MM.1S (cell line): ENCODE results near the gene ZNF25.

Source experiments
- DNase-seq: peaks from one replicate; pipeline ENCODE4 v3.0.0-alpha.2; 2015
- H2AFZ ChIP-seq: fragments of 300-600 bp; sonication (generic); 2 replicates; pipeline ENCODE4 v1.6.0; 2016; ENCODE audit warnings: antibody characterized with exemption, low read length
- H3F3A ChIP-seq: fragments of 300-600 bp; sonication (generic); 2 replicates; pipeline ENCODE4 v1.6.1; 2016; ENCODE audit warnings: mild to moderate bottlenecking, antibody characterized with exemption, low read length, moderate library complexity, mixed read lengths; ENCODE audit not compliant: insufficient read depth
- H3K27ac ChIP-seq: fragments of 300-600 bp; sonication (generic); 2 replicates; pipeline ENCODE4 v1.5.1; 2016; ENCODE audit warnings: mild to moderate bottlenecking, low read length
- H3K27me3 ChIP-seq: fragments of 300-600 bp; sonication (generic); replicated peaks from 2 replicates; pipeline ENCODE4 v1.6.0; 2016; ENCODE audit warnings: low read length; ENCODE audit not compliant: insufficient read depth
- H3K36me3 ChIP-seq: fragments of 300-600 bp; sonication (generic); replicated peaks from 2 replicates; pipeline ENCODE4 v1.6.1; 2016; ENCODE audit warnings: mild to moderate bottlenecking, low read length, mixed read lengths; ENCODE audit not compliant: insufficient read depth
- H3K4me1 ChIP-seq: fragments of 300-600 bp; sonication (generic); 2 replicates; pipeline ENCODE4 v1.6.1; 2016; ENCODE audit warnings: low read length, mixed read lengths
- H3K4me2 ChIP-seq: fragments of 300-600 bp; sonication (generic); 2 replicates; pipeline ENCODE4 v1.6.0; 2016; ENCODE audit warnings: low read depth, low read length
- H3K4me3 ChIP-seq: fragments of 300-600 bp; sonication (generic); 2 replicates; pipeline ENCODE4 v1.5.1; 2016; ENCODE audit warnings: low read length, mixed read lengths
- H3K79me2 ChIP-seq: fragments of 300-600 bp; sonication (generic); 2 replicates; pipeline ENCODE4 v1.6.1; 2016; ENCODE audit warnings: mixed run types, low read length, mixed read lengths
- H3K9ac ChIP-seq: fragments of 300-600 bp; sonication (generic); 2 replicates; pipeline ENCODE4 v1.6.1; 2016; ENCODE audit warnings: low read length, mixed read lengths
- H3K9me2 ChIP-seq: fragments of 300-600 bp; sonication (generic); replicated peaks from 2 replicates; pipeline ENCODE4 v1.6.1; 2016; ENCODE audit warnings: mild to moderate bottlenecking, low read length, mixed read lengths; ENCODE audit not compliant: insufficient read depth
- H3K9me3 ChIP-seq: fragments of 300-600 bp; sonication (generic); replicated peaks from 2 replicates; pipeline ENCODE4 v1.6.1; 2016; ENCODE audit warnings: mild to moderate bottlenecking, low read length, mixed read lengths; ENCODE audit not compliant: insufficient read depth
- H4K20me1 ChIP-seq: fragments of 300-600 bp; sonication (generic); 2 replicates; pipeline ENCODE4 v1.6.1; 2016; ENCODE audit warnings: mild to moderate bottlenecking, low read length, moderate library complexity, mixed read lengths; ENCODE audit not compliant: insufficient read depth
- EZH2 ChIP-seq: fragments of 300-600 bp; sonication (generic); optimal IDR thresholded peaks from 2 replicates; pipeline ENCODE3; 2017; ENCODE audit warnings: low read depth, mild to moderate bottlenecking, antibody characterized with exemption, low read length, mixed read lengths
- EZH2phosphoT487 ChIP-seq: fragments of 300-600 bp; sonication (generic); IDR thresholded peaks from 2 replicates; pipeline ENCODE4 v1.6.1; 2018; ENCODE audit warnings: antibody characterized with exemption, low read length
- TF ChIP-seq, protein P1 (sequence below): fragments of 300-600 bp; sonication (generic); IDR thresholded peaks from 2 replicates; pipeline ENCODE4 v1.5.1; 2016; ENCODE audit warnings: antibody characterized with exemption, low read length, mixed read lengths

Gene ZNF25

DNA sequence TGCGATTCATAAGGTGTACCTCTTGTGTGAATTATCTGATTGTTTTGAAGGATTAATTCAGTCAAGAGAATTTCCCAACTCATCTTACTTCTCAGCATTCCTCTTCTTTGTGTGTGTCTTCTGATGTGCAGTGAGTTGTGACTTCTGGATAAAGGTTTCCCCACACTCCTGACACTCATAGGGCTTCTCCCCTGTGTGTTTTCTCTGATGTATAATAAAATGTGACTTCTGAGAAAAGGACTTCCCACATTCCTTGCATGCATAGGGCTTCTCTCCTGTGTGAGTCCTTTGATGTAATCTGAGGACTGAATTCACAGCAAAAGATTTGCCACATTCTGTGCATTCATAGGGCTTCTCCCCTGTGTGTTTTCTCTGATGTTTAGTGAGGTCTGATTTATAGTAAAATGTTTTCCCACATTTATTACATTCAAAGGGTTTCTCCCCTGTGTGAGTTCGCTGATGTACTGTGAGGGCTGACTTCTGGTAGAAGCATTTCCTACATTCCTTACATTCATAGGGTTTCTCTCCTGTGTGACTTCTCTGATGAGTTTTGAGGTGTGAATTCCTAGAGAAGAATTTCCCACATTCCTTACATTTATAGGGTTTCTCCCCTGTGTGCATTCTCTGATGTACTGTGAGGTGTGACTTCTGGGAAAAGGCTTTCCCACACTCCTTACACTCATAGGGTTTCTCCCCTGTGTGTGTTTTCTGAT is 24.2 kb downstream of the ZNF25 start:
- Histone ChIP-seq H3K9me3 (no peaks in the 10 kb centered on the region), H3K36me3 (no peaks in the 10 kb centered on the region), H3K4me1 (no peaks in the 10 kb centered on the region), H2AFZ (no peak overlapping the region), H3K27ac (no peak overlapping the region), H3K27me3 (no peaks in the 10 kb centered on the region), H3K79me2 (no peaks in the 10 kb centered on the region), H3K4me2 (no peak overlapping the region), H3F3A (no peaks in the 10 kb centered on the region), H4K20me1 (no peaks in the 10 kb centered on the region), H3K9ac (no peak overlapping the region), H3K9me2 (no peaks in the 10 kb centered on the region), H3K4me3 (no peak overlapping the region)
- no peak for DNase-seq
- TF ChIP-seq EZH2phosphoT487 (no peak), EZH2 (no peak)
- TF ChIP-seq, protein P1, sequence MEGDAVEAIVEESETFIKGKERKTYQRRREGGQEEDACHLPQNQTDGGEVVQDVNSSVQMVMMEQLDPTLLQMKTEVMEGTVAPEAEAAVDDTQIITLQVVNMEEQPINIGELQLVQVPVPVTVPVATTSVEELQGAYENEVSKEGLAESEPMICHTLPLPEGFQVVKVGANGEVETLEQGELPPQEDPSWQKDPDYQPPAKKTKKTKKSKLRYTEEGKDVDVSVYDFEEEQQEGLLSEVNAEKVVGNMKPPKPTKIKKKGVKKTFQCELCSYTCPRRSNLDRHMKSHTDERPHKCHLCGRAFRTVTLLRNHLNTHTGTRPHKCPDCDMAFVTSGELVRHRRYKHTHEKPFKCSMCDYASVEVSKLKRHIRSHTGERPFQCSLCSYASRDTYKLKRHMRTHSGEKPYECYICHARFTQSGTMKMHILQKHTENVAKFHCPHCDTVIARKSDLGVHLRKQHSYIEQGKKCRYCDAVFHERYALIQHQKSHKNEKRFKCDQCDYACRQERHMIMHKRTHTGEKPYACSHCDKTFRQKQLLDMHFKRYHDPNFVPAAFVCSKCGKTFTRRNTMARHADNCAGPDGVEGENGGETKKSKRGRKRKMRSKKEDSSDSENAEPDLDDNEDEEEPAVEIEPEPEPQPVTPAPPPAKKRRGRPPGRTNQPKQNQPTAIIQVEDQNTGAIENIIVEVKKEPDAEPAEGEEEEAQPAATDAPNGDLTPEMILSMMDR = no peak

- DNase-seq = no peak
- Histone ChIP-seq H3K4me2 (no peak overlapping the region), H3K9me2 (no peaks in the 10 kb centered on the region), H3K27me3 (no peaks in the 10 kb centered on the region), H3K36me3 (no peaks in the 10 kb centered on the region), H3K4me3 (no peak overlapping the region), H3K4me1 (no peaks in the 10 kb centered on the region), H2AFZ (no peak overlapping the region), H3K79me2 (no peaks in the 10 kb centered on the region), H3K9ac (no peak overlapping the region), H4K20me1 (no peaks in the 10 kb centered on the region), H3F3A (no peaks in the 10 kb centered on the region), H3K9me3 (no peaks in the 10 kb centered on the region), H3K27ac (no peak overlapping the region)
- TF ChIP-seq, protein P1 = no peak
- no peak for TF ChIP-seq EZH2
- no peak for TF ChIP-seq EZH2phosphoT487
Measured at GRCh38 chr10:37948210-37948609, 28.2 kb downstream of the ZNF25 start.

DNA sequence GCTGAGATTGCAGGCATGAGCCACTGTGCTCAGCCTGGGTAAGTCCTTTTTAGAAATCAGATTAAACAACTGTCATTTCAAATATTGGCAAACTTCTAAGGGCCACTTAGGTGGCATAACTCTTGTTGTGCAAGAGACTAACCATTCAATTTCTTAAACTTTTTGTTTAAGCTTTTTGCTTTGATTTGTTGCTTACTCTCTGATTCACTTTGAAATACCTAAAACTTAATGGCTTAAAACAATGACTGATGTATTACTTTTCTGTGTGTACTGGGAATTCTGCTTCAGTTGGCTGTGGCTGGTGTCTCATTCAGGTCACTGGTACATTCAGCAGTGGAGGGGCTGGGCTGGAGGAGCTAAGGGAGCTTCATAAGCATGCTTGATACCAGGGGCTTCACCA is 28.9 kb downstream of the ZNF25 start:
- H3K9me2 ChIP-seq = no peaks in the 10 kb centered on the region
- no peak overlapping the region for H3K9ac ChIP-seq
- TF ChIP-seq, protein P1 = no peak
- TF ChIP-seq EZH2phosphoT487 (no peak), EZH2 (no peak)
- no peaks in the 10 kb centered on the region for H3K9me3 ChIP-seq
- no peaks in the 10 kb centered on the region for H3K79me2 ChIP-seq
- no peak overlapping the region for H3K4me2 ChIP-seq
- H3K27me3 ChIP-seq = no peaks in the 10 kb centered on the region
- H3K36me3 ChIP-seq = no peaks in the 10 kb centered on the region
- H3F3A ChIP-seq = no peaks in the 10 kb centered on the region
- no peak overlapping the region for H3K4me3 ChIP-seq
- DNase-seq = no peak
- no peaks in the 10 kb centered on the region for H3K4me1 ChIP-seq
- no peaks in the 10 kb centered on the region for H4K20me1 ChIP-seq
- no peak overlapping the region for H3K27ac ChIP-seq
- H2AFZ ChIP-seq = no peak overlapping the region
